Esophagus squamous epithelium (tissue), 5 donors: ENCODE measurements around the gene NFIC. TPM values are rescaled to one million over a fixed set of nuclear protein-coding genes. Genes with fewer than 3 reads are reported as not detected.
"Not testable (repeated sequence)": the region's sequence is repeated elsewhere in the genome, so short reads cannot be mapped to it uniquely, and the experiment has no call there.

Experiments
- DNase-seq: peaks from one replicate; lab custom pipeline; 2025; lab: John Stamatoyannopoulos, UW
- H3K27ac ChIP-seq, 4 donors: fragments of 200-600 bp; sonication (generic); one replicate each; pipeline ENCODE4 v1.5.1; 2016 to 2019; ENCODE audit warnings: mild to moderate bottlenecking in 1 of 4
- H3K27me3 ChIP-seq, 4 donors: fragments of 200-600 bp; sonication (generic); 1 replicate in 3 of 4; 2 replicates in 1 of 4; pipeline versions ENCODE4 v1.5.1 to v1.6.0; 2017 to 2021; ENCODE audit warnings: antibody characterized with exemption in 1 of 4
- H3K36me3 ChIP-seq, 3 donors: fragments of 200-600 bp; sonication (generic); one replicate each; pipeline ENCODE4 v1.5.1; 2016 to 2019
- H3K4me1 ChIP-seq, 3 donors: fragments of 200-600 bp; sonication (generic); one replicate each; pipeline ENCODE4 v1.5.1; 2017 to 2019
- H3K4me3 ChIP-seq, 4 donors: fragments of 200-600 bp; sonication (generic); 1 replicate in 3 of 4; 2 replicates in 1 of 4; pipeline ENCODE4 v1.5.1; 2016 to 2019; ENCODE audit warnings: mild to moderate bottlenecking in 2 of 4, moderate library complexity in 1 of 4
- H3K9me3 ChIP-seq, 3 donors: fragments of 200-600 bp; sonication (generic); one replicate each; pipeline ENCODE4 v1.5.1; 2016 to 2019
- POLR2A ChIP-seq, 4 donors: fragments of 450-650 bp; IDR thresholded peaks; one replicate each; pipeline ENCODE4 v1.6.1; 2017; ENCODE audit warnings: antibody characterized with exemption in 4 of 4, mild to moderate bottlenecking in 4 of 4, moderate library complexity in 3 of 4
- WGBS, 2 donors: methylation state at CpG; one replicate each; pipeline ENCODE4 v1.1.5; 2018; 5-methylcytosine and 5-hydroxymethylcytosine counted together
- intact Hi-C: fragments of 100-400 bp; cut with DNase I; formaldehyde crosslinking; loops from one replicate; pipeline ENCODE4 v1.15.0; 2022
- total RNA-seq, 4 donors: library from RNA; depleted of rRNA; stranded (reverse); fragments of >200 nt; gene quantifications; one replicate each; pipeline ENCODE4 v1.1.0, GENCODE V29; 2016
- TF ChIP-seq, protein P1 (sequence below), 6 experiments: fragments of 450-650 bp in 4 of 6; fragments of 200-600 bp in 2 of 6; sonication (generic) in 2 of 6; IDR thresholded peaks; one replicate each; pipeline ENCODE4 v1.5.1; 2016 to 2019; ENCODE audit warnings: antibody characterized with exemption in 6 of 6, mild to moderate bottlenecking in 4 of 6, moderate library complexity in 4 of 6
- donor health status: DM: yes; HTN: yes; CAD: no.

Gene NFIC
- total RNA-seq, 4 donors from 2014 or later = 40.8 to 80.9 (median 61.0) TPM

DNA sequence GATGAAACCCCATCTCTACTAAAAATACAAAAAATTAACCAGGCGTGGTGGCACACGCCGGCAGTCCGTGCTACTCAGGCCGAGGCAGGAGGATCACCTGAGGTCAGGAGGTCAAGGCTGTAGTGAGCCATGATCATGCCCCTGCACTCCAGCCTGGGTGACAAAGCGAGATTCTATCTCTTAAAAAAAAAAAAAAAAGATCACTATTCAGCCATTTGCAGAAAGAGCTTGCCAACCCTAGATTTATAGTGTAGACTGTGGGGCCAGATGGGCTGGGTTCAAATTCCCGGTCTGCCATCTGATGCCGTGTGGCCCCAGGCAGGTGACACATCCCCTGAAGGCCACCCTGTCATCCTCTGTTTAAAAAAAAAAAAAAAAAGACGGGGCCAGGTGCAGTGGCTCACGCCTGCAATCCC, 85.1 kb downstream of the NFIC start:
- 70 to 81% methylated on average over 9 of the region's 10 CpGs for WGBS, 2 donors
- peaks cover 63 to 100% (median 73%) of the 10 kb centered on the region in 3 donors for H3K36me3 ChIP-seq
- peak overlapping the region; percentile 36 to 91 (median 82) for H3K27ac ChIP-seq
- H3K9me3 ChIP-seq = no peaks in the 10 kb centered on the region
- intact Hi-C loops = no loop called here
- TF ChIP-seq, protein P1, sequence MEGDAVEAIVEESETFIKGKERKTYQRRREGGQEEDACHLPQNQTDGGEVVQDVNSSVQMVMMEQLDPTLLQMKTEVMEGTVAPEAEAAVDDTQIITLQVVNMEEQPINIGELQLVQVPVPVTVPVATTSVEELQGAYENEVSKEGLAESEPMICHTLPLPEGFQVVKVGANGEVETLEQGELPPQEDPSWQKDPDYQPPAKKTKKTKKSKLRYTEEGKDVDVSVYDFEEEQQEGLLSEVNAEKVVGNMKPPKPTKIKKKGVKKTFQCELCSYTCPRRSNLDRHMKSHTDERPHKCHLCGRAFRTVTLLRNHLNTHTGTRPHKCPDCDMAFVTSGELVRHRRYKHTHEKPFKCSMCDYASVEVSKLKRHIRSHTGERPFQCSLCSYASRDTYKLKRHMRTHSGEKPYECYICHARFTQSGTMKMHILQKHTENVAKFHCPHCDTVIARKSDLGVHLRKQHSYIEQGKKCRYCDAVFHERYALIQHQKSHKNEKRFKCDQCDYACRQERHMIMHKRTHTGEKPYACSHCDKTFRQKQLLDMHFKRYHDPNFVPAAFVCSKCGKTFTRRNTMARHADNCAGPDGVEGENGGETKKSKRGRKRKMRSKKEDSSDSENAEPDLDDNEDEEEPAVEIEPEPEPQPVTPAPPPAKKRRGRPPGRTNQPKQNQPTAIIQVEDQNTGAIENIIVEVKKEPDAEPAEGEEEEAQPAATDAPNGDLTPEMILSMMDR (IDR thresholded peaks at IDR 0.05) = no peak
- no peak for TF ChIP-seq POLR2A (IDR thresholded peaks at IDR 0.05)
- H3K4me1 ChIP-seq = peaks cover 0 to 19% (median 7%) of the 10 kb centered on the region in 3 donors
- no peaks in the 10 kb centered on the region for H3K27me3 ChIP-seq
- DNase-seq = no peak
- no peak overlapping the region for H3K4me3 ChIP-seq

DNA sequence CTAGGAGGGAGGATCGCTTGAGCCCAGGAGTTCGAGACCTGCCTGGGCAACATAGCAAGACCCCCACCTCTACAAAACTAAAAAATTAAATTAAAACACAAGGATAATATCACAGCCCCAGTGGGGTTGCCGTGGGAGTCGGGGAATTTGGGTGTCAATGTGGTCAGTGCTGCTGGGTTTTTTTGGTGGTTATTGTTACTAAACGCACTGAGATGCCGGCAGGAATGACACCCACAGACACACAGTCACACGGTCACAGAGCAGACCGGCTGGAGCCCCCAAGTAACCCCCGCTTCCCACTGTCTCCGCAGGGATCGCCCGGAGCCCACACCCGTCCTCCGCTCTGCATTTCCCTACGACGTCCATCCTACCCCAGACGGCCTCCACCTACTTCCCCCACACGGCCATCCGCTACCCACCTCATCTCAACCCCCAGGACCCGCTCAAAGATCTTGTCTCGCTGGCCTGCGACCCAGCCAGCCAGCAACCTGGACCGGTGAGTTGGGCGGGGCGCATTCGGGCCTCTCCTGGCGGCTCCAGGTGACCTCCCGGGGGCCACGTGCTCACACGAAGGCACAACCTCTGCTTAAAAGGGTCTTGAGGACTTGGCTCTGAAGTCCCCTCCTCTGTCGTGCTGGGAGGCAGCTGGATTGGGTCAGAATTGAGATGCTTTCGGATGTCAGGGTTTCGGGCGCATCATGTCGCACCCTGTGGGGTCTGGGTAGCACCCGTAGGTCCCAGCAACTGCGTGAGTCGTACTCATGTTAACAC, 86.0 kb downstream of the NFIC start:
- peak overlapping the region in 3 of 4 donors; percentile 67 to 84 (median 81) for H3K27ac ChIP-seq
- DNase-seq = no peak

DNA sequence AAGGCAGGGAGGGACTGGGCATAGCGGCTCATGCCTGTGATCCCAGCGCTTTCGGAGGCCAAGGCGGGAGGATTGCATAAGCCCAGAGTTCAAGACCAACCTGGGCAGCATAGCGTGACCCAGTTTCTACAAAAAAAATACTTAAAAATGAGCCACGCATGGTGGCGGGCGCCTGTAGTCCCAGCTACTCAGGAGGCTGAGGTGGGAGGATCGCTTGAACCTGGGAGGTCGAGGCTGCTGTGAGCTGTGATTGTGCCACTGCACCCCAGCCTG, 86.5 kb downstream of the NFIC start:
- H3K9me3 ChIP-seq, intact Hi-C loops, H3K4me3 ChIP-seq, DNase-seq, H3K27me3 ChIP-seq: not testable (repeated sequence)
- peaks cover 1 to 33% (median 14%) of the 10 kb centered on the region in 3 donors for H3K4me1 ChIP-seq
- 92 to 96% methylated on average over 2 to 6 of the region's 10 CpGs for WGBS, 2 donors
- peaks cover 56 to 100% (median 78%) of the 10 kb centered on the region in 3 donors for H3K36me3 ChIP-seq
- H3K27ac ChIP-seq = peak overlapping the region in 2 of 4 donors; percentile 67 to 81

More for the DNA sequence above, 86.0 kb downstream of the NFIC start:
- 91 to 93% methylated on average over 24 to 26 of the region's 38 CpGs for WGBS, 2 donors
- H3K36me3 ChIP-seq = peaks cover 61 to 100% (median 78%) of the 10 kb centered on the region in 3 donors
- TF ChIP-seq, protein P1 (IDR thresholded peaks at IDR 0.05) = no peak
- no peak for TF ChIP-seq POLR2A (IDR thresholded peaks at IDR 0.05)
- no peak overlapping the region for H3K4me3 ChIP-seq
- intact Hi-C loops = no loop called here
- H3K27me3 ChIP-seq = no peaks in the 10 kb centered on the region
- H3K9me3 ChIP-seq = no peaks in the 10 kb centered on the region
- peaks cover 0 to 28% (median 10%) of the 10 kb centered on the region in 3 donors for H3K4me1 ChIP-seq

DNA sequence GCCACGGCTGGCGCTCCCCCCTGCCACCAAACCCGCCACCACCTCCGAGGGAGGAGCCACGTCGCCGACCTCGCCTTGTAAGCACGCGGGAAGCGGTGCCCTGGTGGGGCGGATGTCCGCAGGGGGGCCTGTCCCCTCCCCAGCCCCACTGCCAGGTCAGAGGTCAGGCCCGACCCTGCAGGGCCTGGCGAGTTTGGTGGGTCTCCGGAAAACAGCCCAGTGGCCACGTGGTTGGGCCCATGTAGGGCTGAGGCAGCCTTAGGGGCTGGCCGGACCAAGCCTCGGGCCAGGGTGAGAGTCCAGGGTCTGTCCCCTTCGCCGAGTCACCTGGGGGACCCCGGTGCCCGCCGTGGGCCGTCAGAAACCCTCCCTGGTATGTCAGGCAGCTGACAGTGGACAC, 87.5 kb downstream of the NFIC start:
- Histone ChIP-seq H3K27ac (peak overlapping the region in 3 of 4 donors; percentile 1 to 14 (median 5)), H3K4me1 (peaks cover 11 to 43% (median 21%) of the 10 kb centered on the region in 3 donors), H3K36me3 (peaks cover 49 to 100% (median 71%) of the 10 kb centered on the region in 3 donors), H3K27me3 (no peaks in the 10 kb centered on the region), H3K4me3 (no peak overlapping the region), H3K9me3 (no peaks in the 10 kb centered on the region)
- intact Hi-C loops = no loop called here
- no peak for DNase-seq
- TF ChIP-seq POLR2A (IDR thresholded peaks at IDR 0.05) = no peak
- TF ChIP-seq, protein P1 (IDR thresholded peaks at IDR 0.05) = no peak
- WGBS, 2 donors = 40% methylated on average over 1 of the region's 25 CpGs; no CpG with 5 or more reads in 1 of the 2 donors

DNA sequence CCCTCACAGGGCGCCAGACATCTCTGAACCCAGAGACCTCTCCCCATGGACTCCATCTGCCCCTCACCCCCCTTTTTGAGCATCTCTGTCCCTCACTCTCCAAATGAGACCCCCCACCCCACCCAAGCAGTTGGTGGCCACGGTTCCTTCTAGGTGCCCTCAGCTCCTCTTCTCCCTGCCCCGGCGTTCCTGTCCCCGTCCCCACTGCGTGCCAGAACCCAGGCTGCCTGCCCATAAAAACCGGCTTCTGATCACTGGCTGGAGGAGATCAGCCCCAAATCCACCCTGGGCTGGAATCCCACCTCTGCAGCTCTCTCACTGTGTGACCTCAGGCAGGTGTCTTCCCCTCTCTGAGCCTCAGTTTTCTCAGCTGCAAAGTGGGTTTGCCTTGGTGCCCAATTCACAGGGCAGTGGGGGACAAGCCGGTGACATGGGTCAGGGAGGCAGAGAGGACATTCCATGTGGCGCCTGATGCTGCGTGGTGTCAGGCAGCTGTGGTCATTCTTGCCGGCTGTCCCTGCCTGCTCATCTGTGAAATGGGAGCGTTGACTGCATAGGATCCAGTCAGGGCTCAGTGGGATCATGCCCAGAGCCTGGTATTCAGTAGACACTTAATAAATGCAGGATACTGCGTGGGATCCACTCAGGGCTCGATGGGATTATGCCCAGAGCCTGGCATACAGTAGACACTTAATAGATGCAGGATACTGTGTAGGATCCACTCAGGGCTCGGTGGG, 88.4 kb downstream of the NFIC start:
- WGBS, 2 donors = 92 to 94% methylated on average over 5 to 9 of the region's 15 CpGs
- intact Hi-C loops = no loop called here
- Histone ChIP-seq H3K27ac (peak overlapping the region in 1 of 4 donors; percentile 14), H3K9me3 (no peaks in the 10 kb centered on the region), H3K4me1 (peaks cover 19 to 53% (median 30%) of the 10 kb centered on the region in 3 donors), H3K36me3 (peaks cover 44 to 100% (median 61%) of the 10 kb centered on the region in 3 donors), H3K27me3 (no peaks in the 10 kb centered on the region), H3K4me3 (no peak overlapping the region)
- TF ChIP-seq, protein P1 (IDR thresholded peaks at IDR 0.05) = no peak
- DNase-seq = no peak
